K562 (cell line): ENCODE measurements around the gene ST3GAL5. TPM values are rescaled to one million over a fixed set of nuclear protein-coding genes. Genes with fewer than 3 reads are reported as not detected.

ENCODE experiments used
- C11orf30 ChIP-seq: fragments of 450-650 bp; IDR thresholded peaks from 2 replicates; pipeline ENCODE4 v1.6.1; 2016; ENCODE audit warnings: low read depth, mild to moderate bottlenecking
- CHD2 ChIP-seq: IDR thresholded peaks from 2 replicates; pipeline ENCODE4 v1.6.1; 2011; ENCODE audit warnings: low read depth, low read length
- E4F1 ChIP-seq: fragments of 250-450 bp; sonication (Bioruptor Pico); IDR thresholded peaks from 2 replicates; pipeline ENCODE4 v1.5.0; 2021; ENCODE audit warnings: mild to moderate bottlenecking, borderline replicate concordance
- FOS ChIP-seq: IDR thresholded peaks from 3 replicates; pipeline ENCODE4 v1.6.1; 2011; ENCODE audit not compliant: insufficient read length; ENCODE audit errors: extremely low read depth
- HCFC1 ChIP-seq: IDR thresholded peaks from 2 replicates; pipeline ENCODE4 v1.6.1; 2012; ENCODE audit warnings: low read depth, low read length, improper control_type of control experiment
- HLTF ChIP-seq: fragments of 450-650 bp; IDR thresholded peaks from 2 replicates; pipeline ENCODE4 v1.6.1; 2016
- HMGXB4 ChIP-seq: sonication (generic); formaldehyde crosslinking; IDR thresholded peaks from 2 replicates; pipeline ENCODE4 v1.8.1; 2023; ENCODE audit warnings: mild to moderate bottlenecking, missing genetic modification reagents
- HNRNPL ChIP-seq: fragments of 200-400 bp; formaldehyde crosslinking; IDR thresholded peaks from 2 replicates; pipeline ENCODE4 v1.6.1; 2017; ENCODE audit warnings: low read depth, mild to moderate bottlenecking, low read length
- KLF13 ChIP-seq: fragments of 450-650 bp; IDR thresholded peaks from 2 replicates; pipeline ENCODE4 v1.6.1; 2016; ENCODE audit warnings: missing genetic modification characterization, low read depth, mild to moderate bottlenecking, missing compliant biosample characterization, moderate library complexity, borderline replicate concordance
- MBD2 ChIP-seq: sonication (generic); IDR thresholded peaks from 2 replicates; pipeline ENCODE4 v1.6.1; 2016; ENCODE audit warnings: low read depth, borderline replicate concordance
- POLR2G ChIP-seq: fragments of 200-400 bp; formaldehyde crosslinking; IDR thresholded peaks from 2 replicates; pipeline ENCODE4 v1.6.1; 2017; ENCODE audit warnings: low read depth, mild to moderate bottlenecking, antibody characterized with exemption, low read length, moderate library complexity
- RBM17 ChIP-seq: fragments of 200-400 bp; formaldehyde crosslinking; IDR thresholded peaks from 2 replicates; pipeline ENCODE4 v1.6.1; 2017; ENCODE audit warnings: low read depth, mild to moderate bottlenecking, low read length, borderline replicate concordance
- RBM39 ChIP-seq: fragments of 200-400 bp; formaldehyde crosslinking; optimal IDR thresholded peaks from 2 replicates; pipeline ENCODE3; 2018; ENCODE audit warnings: low read depth, low read length
- RREB1 ChIP-seq: fragments of 250-450 bp; sonication (Bioruptor Pico); IDR thresholded peaks from 2 replicates; pipeline ENCODE4 v1.4.0; 2020
- ZFX ChIP-seq: sonication (generic); formaldehyde crosslinking; IDR thresholded peaks from 2 replicates; pipeline ENCODE4 v1.8.0; 2022; ENCODE audit warnings: mild to moderate bottlenecking, missing genetic modification reagents, moderate library complexity
- ZNF24 ChIP-seq: fragments of 450-650 bp; IDR thresholded peaks from 2 replicates; pipeline ENCODE4 v1.6.1; 2016
- ZNF274 ChIP-seq: IDR thresholded peaks from 2 replicates; pipeline ENCODE4 v1.6.1; 2011; ENCODE audit warnings: low read depth, mild to moderate bottlenecking, low read length, moderate library complexity, borderline replicate concordance
- polyA plus RNA-seq, 8 experiments: library from polyadenylated mRNA; depleted of rRNA in 4 of 8; stranded (reverse) in 5 of 8; unstranded in 3 of 8; fragments of >200 nt; fragmentation: Nextera tagmentation in 2 of 8; fragmentation: Illumina TruSeq in 1 of 8; extraction: Ambion mirVana in 2 of 8; extraction: Trizol in 1 of 8; gene quantifications; 2 replicates each; pipeline versions ENCODE4 v1.2.1 to v1.2.3, GENCODE V29; 2011 to 2014; ENCODE audit warnings: inconsistent platforms in 1 of 8, missing spikeins in 1 of 8
- total RNA-seq, 7 experiments: library from RNA; depleted of rRNA in 6 of 7; stranded (reverse); fragments of >200 nt in 6 of 7; fragmentation: Illumina TruSeq in 2 of 7; extraction: Trizol in 2 of 7; gene quantifications; 2 replicates each; pipeline versions ENCODE4 v1.2.1 to v1.2.3, GENCODE V29; 2011 to 2021; ENCODE audit warnings: low replicate concordance in 1 of 7

ST3GAL5 gene
- total and polyA plus RNA-seq, 9 of the 15 experiments (the other 6 are each of a cell fraction or from before 2014, with no cell fraction given), result 1.6 to 10.0 (median 4.2) TPM

GRCh38 chr2:85888684-85889626, at the start of gene ST3GAL5 (continued):
- TF ChIP-seq RREB1 (CRISPR knock-in tag) (no peak), RBM17 (no peak), CHD2 (no peak), HCFC1 (no peak), MBD2 (peak; percentile 13; the same call in 1 of the 2 replicates), HMGXB4 (CRISPR knock-in tag) (peak; percentile 37; the same call in 1 of the 2 replicates), FOS (peak; percentile 27), ZFX (CRISPR knock-in tag) (peak; percentile 5; the same call in 1 of the 2 replicates), E4F1 (no peak), ZNF24 (no peak), POLR2G (peak; percentile 66), RBM39 (no peak), HNRNPL (peak; percentile 94), HLTF (no peak), ZNF274 (no peak), KLF13 (peak; percentile 47; the same call in 1 of the 2 replicates), C11orf30 (no peak)
